PFSK-1 (cell line): ENCODE data around the gene SOX13.

Source experiments
- POLR2AphosphoS5 ChIP-seq: IDR thresholded peaks from 2 replicates; pipeline ENCODE4 v1.6.1; 2012; ENCODE audit warnings: low read depth, mild to moderate bottlenecking, control low read depth, low read length, moderate library complexity
- SIN3A ChIP-seq: IDR thresholded peaks from 2 replicates; pipeline ENCODE4 v1.6.1; 2012; ENCODE audit warnings: mild to moderate bottlenecking, low read length, moderate library complexity, borderline replicate concordance; ENCODE audit not compliant: insufficient read depth
- TAF1 ChIP-seq: IDR thresholded peaks from 2 replicates; pipeline ENCODE4 v1.6.1; 2012; ENCODE audit warnings: low read length, control low read depth, borderline replicate concordance; ENCODE audit not compliant: insufficient read depth
- TF ChIP-seq, protein P1 (sequence below), 2 experiments: IDR thresholded peaks; 2 replicates each; pipeline versions ENCODE4 v1.6.1 to v1.8.0; 2011 to 2012; ENCODE audit warnings: low read depth in 2 of 2, low read length in 2 of 2, control low read depth in 1 of 2, inconsistent platforms in 1 of 2, mild to moderate bottlenecking in 1 of 2, moderate library complexity in 1 of 2; ENCODE audit not compliant: insufficient read depth in 1 of 2

DNA sequence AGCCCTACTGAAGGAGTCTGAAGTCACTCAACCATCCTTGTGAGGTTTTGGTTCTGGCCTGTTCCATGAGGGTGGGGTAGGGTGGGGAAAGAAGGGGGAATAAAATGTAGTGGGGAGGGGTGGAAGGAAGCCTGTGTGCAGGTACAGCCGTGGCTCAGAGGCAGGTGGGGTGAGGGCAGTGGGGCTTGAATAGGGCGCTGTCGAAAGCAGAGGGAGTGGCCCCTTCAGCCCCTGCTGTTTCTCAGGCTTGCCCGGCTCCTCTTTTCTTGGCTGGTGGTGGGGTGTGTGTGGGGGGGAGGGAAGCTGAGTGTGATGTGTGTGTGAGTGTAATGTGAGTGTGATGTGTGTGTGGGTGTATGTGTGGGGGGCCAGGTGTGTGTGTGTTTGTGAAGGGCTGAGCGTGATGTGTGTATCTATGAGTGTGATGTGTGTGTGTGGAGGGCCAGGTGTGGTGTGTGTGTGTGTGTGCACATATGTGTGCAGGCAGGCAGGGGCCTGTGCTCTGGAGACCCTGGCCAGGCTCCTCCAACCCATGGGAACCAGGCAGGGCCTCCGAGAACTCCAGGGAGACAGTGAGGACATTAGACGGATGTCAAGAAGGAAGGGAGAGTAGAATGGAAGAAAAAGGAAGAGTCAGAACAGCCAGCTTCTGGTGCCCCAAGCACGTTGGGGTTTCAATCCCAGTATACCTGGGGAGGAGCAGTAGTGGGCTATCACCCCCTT is 9.0 kb downstream of the SOX13 start:
- no peak for TF ChIP-seq POLR2AphosphoS5
- no peak for TF ChIP-seq TAF1
- TF ChIP-seq, protein P1, sequence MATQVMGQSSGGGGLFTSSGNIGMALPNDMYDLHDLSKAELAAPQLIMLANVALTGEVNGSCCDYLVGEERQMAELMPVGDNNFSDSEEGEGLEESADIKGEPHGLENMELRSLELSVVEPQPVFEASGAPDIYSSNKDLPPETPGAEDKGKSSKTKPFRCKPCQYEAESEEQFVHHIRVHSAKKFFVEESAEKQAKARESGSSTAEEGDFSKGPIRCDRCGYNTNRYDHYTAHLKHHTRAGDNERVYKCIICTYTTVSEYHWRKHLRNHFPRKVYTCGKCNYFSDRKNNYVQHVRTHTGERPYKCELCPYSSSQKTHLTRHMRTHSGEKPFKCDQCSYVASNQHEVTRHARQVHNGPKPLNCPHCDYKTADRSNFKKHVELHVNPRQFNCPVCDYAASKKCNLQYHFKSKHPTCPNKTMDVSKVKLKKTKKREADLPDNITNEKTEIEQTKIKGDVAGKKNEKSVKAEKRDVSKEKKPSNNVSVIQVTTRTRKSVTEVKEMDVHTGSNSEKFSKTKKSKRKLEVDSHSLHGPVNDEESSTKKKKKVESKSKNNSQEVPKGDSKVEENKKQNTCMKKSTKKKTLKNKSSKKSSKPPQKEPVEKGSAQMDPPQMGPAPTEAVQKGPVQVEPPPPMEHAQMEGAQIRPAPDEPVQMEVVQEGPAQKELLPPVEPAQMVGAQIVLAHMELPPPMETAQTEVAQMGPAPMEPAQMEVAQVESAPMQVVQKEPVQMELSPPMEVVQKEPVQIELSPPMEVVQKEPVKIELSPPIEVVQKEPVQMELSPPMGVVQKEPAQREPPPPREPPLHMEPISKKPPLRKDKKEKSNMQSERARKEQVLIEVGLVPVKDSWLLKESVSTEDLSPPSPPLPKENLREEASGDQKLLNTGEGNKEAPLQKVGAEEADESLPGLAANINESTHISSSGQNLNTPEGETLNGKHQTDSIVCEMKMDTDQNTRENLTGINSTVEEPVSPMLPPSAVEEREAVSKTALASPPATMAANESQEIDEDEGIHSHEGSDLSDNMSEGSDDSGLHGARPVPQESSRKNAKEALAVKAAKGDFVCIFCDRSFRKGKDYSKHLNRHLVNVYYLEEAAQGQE (IDR thresholded peaks at IDR 0.05; ENCODE audit: insufficient read depth in 1 of 2, low read depth in 2 of 2, low read length in 2 of 2), result no peak
- TF ChIP-seq SIN3A, result no peak
